HG03354 (cell line): ENCODE results near the gene KRTAP4-2.
"Not testable (repeated sequence)": the region's sequence is repeated elsewhere in the genome, so short reads cannot be mapped to it uniquely, and the experiment has no call there.

Source experiments
- ATAC-seq: cut with Tn5 transposase; IDR thresholded peaks from one replicate; pipeline ENCODE4 v1.9.1; 2021; ENCODE audit warnings: mild to moderate bottlenecking; ENCODE audit not compliant: unreplicated experiment, poor library complexity, severe bottlenecking

Gene KRTAP4-2

DNA sequence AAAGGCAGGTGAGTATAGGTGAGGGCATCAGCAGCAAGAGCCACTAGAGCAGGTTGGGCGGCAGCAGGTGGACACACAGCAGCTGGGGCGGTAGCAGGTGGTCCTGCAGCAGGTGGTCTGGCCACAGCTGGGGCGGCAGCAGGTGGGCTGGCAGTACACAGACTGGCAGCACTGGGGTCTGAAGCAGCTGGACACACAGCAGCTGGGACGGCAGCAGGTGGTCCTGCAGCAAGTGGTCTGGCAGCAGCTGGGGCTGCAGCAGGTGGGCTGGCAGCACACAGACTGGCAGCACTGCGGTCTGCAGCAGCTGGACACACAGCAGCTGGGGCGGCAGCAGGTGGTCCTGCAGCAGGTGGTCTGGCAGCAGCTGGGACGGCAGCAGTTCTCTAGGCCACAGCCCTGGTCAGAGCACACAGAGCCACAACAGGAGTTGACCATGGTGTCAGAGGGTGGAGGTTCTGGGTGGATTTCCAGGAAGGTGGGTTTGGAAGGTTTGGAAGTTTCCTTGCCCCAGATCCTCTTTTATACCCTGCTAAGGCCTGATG is at the start of gene KRTAP4-2:
TSS of gene KRTAP4-2 (minus strand) at position 495 of the 545 bp plus-strand sequence. CDS start at position 438, 57 bp downstream.
- ATAC-seq, result no peak

DNA sequence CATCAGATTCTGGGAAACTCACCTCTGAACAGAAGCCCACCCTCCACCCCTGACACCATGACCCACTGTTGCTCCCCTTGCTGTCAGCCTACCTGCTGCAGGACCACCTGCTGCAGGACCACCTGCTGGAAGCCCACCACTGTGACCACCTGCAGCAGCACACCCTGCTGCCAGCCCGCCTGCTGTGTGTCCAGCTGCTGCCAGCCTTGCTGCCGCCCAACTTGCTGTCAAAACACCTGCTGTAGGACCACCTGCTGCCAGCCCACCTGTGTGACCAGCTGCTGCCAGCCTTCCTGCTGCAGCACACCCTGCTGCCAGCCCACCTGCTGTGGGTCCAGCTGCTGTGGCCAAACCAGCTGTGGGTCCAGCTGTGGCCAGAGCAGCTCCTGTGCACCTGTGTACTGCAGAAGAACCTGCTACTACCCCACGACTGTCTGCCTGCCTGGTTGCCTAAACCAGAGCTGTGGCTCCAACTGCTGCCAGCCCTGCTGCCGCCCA is 48.6 kb upstream of the KRTAP4-2 start, which contains the start of gene KRTAP9-2:
TSS of gene KRTAP9-2 (plus strand) at position 51 of the 498 bp plus-strand sequence. CDS start at position 58, 7 bp downstream.
- ATAC-seq, result not testable (repeated sequence)

DNA sequence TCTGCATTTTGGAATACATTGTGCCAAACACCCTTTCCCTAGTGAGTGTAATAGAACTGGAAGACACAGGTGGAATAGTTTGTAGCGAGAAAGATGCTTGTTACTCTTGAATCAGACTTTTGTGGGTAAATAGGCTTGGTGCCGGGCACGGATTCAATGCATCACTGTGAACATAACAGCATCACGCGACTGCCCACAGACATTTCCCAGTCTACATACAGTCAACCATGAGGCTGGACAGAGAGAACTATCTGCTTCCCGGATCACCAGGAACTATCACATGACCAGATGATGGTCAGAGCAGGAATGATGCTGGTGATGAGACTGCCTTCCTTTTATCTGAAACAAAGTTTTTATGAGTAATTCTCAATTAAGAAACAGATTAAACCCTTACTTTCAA is 48.0 kb upstream of the KRTAP4-2 start:
- no peak for ATAC-seq

DNA sequence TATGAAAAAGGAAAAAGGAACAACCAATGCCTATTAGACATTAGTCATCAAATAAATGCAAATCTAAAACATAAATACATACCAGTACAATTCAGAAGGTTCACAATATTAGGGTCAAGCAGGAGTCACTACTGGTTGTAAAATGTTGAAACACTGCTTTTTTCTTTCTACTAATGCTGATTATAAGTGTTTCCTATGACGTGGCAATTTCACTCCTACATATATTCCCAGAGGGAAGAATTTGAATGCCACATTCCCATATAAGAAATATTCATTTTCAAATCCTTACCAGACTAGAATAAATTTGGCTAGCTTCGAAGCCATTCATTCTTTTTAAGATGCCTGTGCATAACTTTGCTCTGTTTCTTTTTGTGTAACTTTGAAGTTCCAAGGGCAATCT is 45.8 kb upstream of the KRTAP4-2 start:
- ATAC-seq, result no peak

DNA sequence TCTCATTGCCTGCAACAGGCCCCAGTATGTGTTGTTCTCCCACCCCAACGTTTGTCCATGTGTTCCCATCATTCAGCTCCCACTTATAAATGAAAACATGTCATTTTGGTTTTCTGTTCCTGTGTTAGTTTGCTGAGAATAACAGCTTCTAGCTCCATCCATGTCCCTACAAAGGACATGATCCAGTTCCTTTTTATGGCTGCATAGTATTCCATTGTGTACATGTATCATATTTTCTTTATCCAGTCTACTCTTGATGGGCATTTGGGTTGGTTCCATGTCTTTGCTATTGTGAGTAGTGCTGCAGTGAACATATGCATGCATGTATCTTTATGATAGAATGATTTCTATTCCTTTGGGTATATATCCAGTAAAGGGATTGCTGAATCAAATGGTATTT is 37.7 kb upstream of the KRTAP4-2 start:
- ATAC-seq, result no peak

GRCh38 chr17:41212524-41213169 is 34.6 kb upstream of the KRTAP4-2 start:
- ATAC-seq, result no peak

DNA sequence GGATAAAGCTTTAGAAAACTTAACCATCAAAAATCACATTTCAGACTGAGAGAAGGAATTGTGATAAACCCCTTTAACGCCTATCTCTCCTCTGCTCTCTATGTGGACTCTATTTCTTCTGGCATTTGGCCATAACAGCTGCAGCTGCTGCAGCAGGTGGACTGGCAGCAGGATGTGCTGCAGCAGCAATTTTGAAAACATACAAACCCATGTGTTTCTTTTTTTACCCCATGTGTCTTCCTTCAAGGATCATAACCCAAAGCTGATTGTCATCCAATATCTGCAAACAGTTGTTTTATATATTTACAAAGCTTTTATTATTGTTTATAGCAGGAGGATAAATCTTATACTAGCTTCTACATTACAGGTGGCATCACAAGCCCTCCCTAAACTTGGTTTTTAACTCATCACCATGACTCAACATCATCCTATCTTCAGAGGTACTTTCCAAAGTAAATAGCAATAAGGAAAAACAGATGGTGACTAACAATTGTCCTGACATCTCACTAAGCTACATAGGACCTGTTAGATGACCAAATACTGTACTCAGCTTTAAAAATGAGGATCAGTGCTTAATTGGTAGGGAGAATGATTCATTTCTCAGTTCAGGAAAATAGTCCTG is 33.9 kb upstream of the KRTAP4-2 start:
- no peak for ATAC-seq

GRCh38 chr17:41199421-41200078 is 21.5 kb upstream of the KRTAP4-2 start:
- ATAC-seq, result no peak

DNA sequence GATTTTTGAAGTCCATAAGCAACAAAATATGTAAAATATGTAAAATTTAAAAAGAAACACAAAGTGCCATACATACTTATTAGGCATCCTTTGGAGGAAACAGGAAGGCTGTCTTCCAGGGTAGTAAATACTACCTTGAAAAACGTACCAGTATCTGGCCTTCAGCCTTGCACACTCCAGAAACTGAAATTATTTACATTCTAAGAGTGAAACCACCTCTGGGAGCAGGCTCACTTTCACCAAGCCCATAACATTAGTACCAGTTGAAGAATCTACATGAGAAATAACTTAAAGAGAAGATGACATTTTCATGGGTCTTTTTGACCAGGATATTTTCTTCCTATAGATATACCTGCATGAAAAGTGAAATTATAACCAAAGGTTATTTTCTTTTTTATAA is 18.0 kb upstream of the KRTAP4-2 start:
- no peak for ATAC-seq

- ATAC-seq, result no peak
Measured at GRCh38 chr17:41190328-41190727, 12.3 kb upstream of the KRTAP4-2 start.

GRCh38 chr17:41189837-41190318 is 11.9 kb upstream of the KRTAP4-2 start, which contains the start of gene KRTAP9-1:
TSS of gene KRTAP9-1 (plus strand) at chr17:41189887. CDS start at chr17:41189887, 0 bp downstream.
- not testable (repeated sequence) for ATAC-seq

GRCh38 chr17:41186872-41187271 is 8.9 kb upstream of the KRTAP4-2 start:
- ATAC-seq, result no peak

GRCh38 chr17:41185001-41185400 is 7.0 kb upstream of the KRTAP4-2 start:
- no peak for ATAC-seq

DNA sequence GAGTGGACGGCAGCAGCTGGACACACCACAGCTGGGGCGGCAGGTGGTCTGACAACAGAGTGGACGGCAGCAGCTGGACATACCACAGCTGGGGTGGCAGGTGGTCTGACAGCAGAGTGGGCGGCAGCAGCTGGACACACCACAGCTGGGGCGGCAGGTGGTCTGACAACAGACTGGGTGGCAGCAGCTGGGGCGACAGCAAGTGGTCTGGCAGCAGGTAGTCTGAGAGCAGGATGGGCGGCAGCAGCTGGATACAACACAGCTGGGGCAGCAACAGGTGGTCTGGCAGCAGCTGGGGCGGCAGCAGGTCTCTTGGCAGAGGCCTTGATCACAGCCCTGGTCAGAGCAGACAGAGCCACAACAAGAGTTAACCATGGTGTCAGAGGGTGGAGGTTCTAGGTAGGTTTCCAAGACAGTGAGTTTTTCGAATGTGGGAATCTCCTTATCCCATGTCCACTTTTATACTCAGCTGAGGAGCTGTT is 6.5 kb upstream of the KRTAP4-2 start, which contains the start of gene KRTAP4-1:
TSS of gene KRTAP4-1 (minus strand) at position 432 of the 482 bp plus-strand sequence. CDS start at position 375, 57 bp downstream.
- ATAC-seq, result no peak

- no peak for ATAC-seq
Measured at GRCh38 chr17:41178843-41179616, 1.0 kb upstream of the KRTAP4-2 start.

GRCh38 chr17:41178341-41178740 is 320 bp upstream of the KRTAP4-2 start:
- ATAC-seq, result no peak

DNA sequence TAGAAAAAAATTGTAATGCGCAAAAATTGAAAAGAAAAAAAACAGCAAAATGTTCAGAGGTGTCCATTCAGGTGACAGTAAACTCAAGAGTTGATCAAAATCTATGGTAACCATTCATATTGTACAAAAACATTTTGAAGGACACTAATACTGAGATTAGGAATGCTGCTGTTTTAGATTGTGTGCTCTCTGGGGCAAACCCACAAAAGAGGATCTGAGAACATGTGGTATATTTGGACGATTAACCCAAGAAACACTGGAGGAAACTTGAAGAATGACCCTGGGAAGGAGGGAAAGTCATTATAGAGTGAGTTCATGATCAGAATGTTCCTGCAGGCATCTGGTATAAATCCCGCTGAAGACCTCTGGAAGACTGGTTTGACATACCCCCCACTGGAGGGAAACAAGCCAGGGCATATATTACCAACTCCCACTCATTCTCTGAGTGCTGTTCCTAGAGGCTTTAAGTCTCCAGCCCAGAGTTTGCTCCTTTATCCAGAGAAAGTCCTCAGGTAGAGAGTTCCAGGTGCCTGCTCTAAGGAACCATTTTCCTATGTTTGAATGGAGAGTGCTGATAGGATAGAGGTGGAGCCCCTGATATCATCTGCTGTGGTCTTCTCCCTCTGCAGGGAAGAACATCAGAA is 1.2 kb downstream of the KRTAP4-2 start:
- ATAC-seq, result no peak

DNA sequence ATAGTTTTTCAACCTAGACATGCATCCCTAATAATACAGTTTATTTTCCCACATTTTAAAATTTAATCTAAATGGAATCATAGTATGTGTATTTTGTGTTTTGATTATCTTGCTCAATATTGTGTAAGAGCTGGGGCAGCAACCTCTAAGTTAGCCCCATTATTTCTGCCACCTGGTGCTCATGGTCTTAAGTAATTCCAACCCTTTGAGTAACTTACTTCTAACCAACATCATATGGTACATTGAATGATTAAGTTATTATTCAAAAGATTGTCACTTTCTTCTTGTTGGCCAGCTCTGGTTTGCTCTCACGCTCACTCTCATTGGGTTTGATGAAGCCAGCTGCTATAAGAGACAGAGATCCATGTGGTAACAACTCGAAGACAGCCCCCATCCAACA is 6.1 kb downstream of the KRTAP4-2 start:
- ATAC-seq, result no peak

DNA sequence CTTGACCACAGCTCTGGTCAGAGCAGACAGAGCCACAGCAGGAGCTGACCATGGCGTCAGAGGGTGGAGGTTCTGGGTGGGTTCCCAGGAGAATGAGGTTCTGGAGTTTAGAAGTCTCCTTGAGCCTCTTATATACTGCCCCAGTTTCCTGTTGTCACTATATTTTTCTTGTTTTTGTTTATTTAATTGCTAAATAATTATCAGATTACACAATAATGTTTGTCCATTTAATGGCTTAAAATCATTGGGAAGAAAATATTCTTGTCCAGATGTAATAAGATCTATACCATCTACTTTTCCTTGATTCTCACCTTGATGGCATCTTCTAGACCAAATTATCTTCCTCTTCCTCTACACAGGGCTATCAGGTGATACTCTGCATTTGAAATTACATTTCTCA is 9.9 kb downstream of the KRTAP4-2 start, which contains the start of gene KRTAP4-3:
TSS of gene KRTAP4-3 (minus strand) at position 101 of the 400 bp plus-strand sequence. CDS start at position 52, 49 bp downstream.
- ATAC-seq, result no peak
